ENCODE results near the gene PCNX4.
A peak's percentile ranks its signal among the peaks of the same experiment; 100 is the strongest.

The PCNX4 gene

GRCh38 chr14:60101786-60102185, 10.1 kb downstream of the PCNX4 start:
- no peak for DNase-seq (ENCODE audit: extremely low read depth, low read depth)
- TF ChIP-seq CTCF (IDR thresholded peaks at IDR 0.05; ENCODE audit: low read depth, low read length, missing control alignments): no peak

GRCh38 chr14:60102389-60102788, 10.7 kb downstream of the PCNX4 start:
- TF ChIP-seq CTCF (IDR thresholded peaks at IDR 0.05; ENCODE audit: low read depth, low read length, missing control alignments): no peak
- H3K4me3 ChIP-seq (replicated peaks; ENCODE audit: low read depth, low read length): no peak overlapping the region
- DNase-seq (ENCODE audit: extremely low read depth, low read depth): peak; percentile 36

More at GRCh38 chr14:60101786-60102185, 10.1 kb downstream of the PCNX4 start:
- H3K4me3 ChIP-seq (replicated peaks; ENCODE audit: low read depth, low read length): no peak overlapping the region

GRCh38 chr14:60106339-60106738, 14.6 kb downstream of the PCNX4 start:
- no peak for DNase-seq (ENCODE audit: extremely low read depth, low read depth)
- no peak overlapping the region for H3K4me3 ChIP-seq (replicated peaks; ENCODE audit: low read depth, low read length)
- TF ChIP-seq CTCF (IDR thresholded peaks at IDR 0.05; ENCODE audit: low read depth, low read length, missing control alignments): no peak

- no peak for DNase-seq (ENCODE audit: extremely low read depth, low read depth)
- no peak for TF ChIP-seq CTCF (IDR thresholded peaks at IDR 0.05; ENCODE audit: low read depth, low read length, missing control alignments)
- no peak overlapping the region for H3K4me3 ChIP-seq (replicated peaks; ENCODE audit: low read depth, low read length)
Measured at GRCh38 chr14:60107477-60107876, 15.8 kb downstream of the PCNX4 start.

- no peak for TF ChIP-seq CTCF (IDR thresholded peaks at IDR 0.05; ENCODE audit: low read depth, low read length, missing control alignments)
- no peak for DNase-seq (ENCODE audit: extremely low read depth, low read depth)
- no peak overlapping the region for H3K4me3 ChIP-seq (replicated peaks; ENCODE audit: low read depth, low read length)
Measured at GRCh38 chr14:60111732-60112131, 20.0 kb downstream of the PCNX4 start.

- TF ChIP-seq CTCF (IDR thresholded peaks at IDR 0.05; ENCODE audit: low read depth, low read length, missing control alignments): no peak
- no peak overlapping the region for H3K4me3 ChIP-seq (replicated peaks; ENCODE audit: low read depth, low read length)
- no peak for DNase-seq (ENCODE audit: extremely low read depth, low read depth)
Measured at GRCh38 chr14:60114881-60115280, 23.2 kb downstream of the PCNX4 start.

GRCh38 chr14:60116181-60116580, 24.5 kb downstream of the PCNX4 start:
- TF ChIP-seq CTCF (IDR thresholded peaks at IDR 0.05; ENCODE audit: low read depth, low read length, missing control alignments): no peak
- no peak for DNase-seq (ENCODE audit: extremely low read depth, low read depth)
- H3K4me3 ChIP-seq (replicated peaks; ENCODE audit: low read depth, low read length): no peak overlapping the region
